H1 (cell line): ENCODE data around the gene FOXC2.

Experiments used
- ATF2 ChIP-seq: IDR thresholded peaks from 2 replicates; pipeline ENCODE4 v1.6.1; 2012; ENCODE audit warnings: low read length, inconsistent platforms
- ATF3 ChIP-seq: IDR thresholded peaks from 2 replicates; pipeline ENCODE4 v1.6.1; 2011; ENCODE audit warnings: low read depth, mild to moderate bottlenecking, low read length; ENCODE audit not compliant: insufficient read depth
- CEBPB ChIP-seq: IDR thresholded peaks from 2 replicates; pipeline ENCODE4 v1.6.1; 2012; ENCODE audit warnings: low read depth, low read length
- CHD1 ChIP-seq: IDR thresholded peaks from 2 replicates; pipeline ENCODE4 v1.6.1; 2012; ENCODE audit warnings: low read depth, low read length, improper control_type of control experiment
- CHD2 ChIP-seq: IDR thresholded peaks from 2 replicates; pipeline ENCODE4 v1.6.1; 2012; ENCODE audit warnings: low read length, improper control_type of control experiment
- CTCF ChIP-seq, 3 experiments: IDR thresholded peaks; 1 replicate in 2 of 3; 2 replicates in 1 of 3; pipeline versions ENCODE4 v1.5.1 to v1.6.1; 2011; ENCODE audit warnings: low read length in 3 of 3, mild to moderate bottlenecking in 3 of 3, inconsistent platforms in 2 of 3, low read depth in 1 of 3, moderate library complexity in 1 of 3; ENCODE audit not compliant: insufficient read depth in 1 of 3; ENCODE audit errors: control extremely low read depth in 1 of 3
- JUN ChIP-seq: IDR thresholded peaks from 2 replicates; pipeline ENCODE4 v1.6.1; 2011; ENCODE audit warnings: low read depth, mild to moderate bottlenecking, improper control_type of control experiment, low read length
- POLR2A ChIP-seq, 2 experiments: IDR thresholded peaks; 1 replicate in 1 of 2; 2 replicates in 1 of 2; pipeline ENCODE4 v1.6.1; 2011; ENCODE audit warnings: low read depth in 2 of 2, low read length in 2 of 2, mild to moderate bottlenecking in 2 of 2; ENCODE audit errors: control extremely low read depth in 1 of 2
- POLR2AphosphoS5 ChIP-seq: IDR thresholded peaks from 2 replicates; pipeline ENCODE4 v1.6.1; 2011; ENCODE audit warnings: low read depth, low read length
- SP1 ChIP-seq: IDR thresholded peaks from 2 replicates; pipeline ENCODE4 v1.6.1; 2011; ENCODE audit warnings: low read depth, low read length
- SP2 ChIP-seq: IDR thresholded peaks from 2 replicates; pipeline ENCODE4 v1.6.1; 2012; ENCODE audit warnings: mild to moderate bottlenecking, low read length, inconsistent platforms
- SP4 ChIP-seq: IDR thresholded peaks from 2 replicates; pipeline ENCODE4 v1.6.1; 2012; ENCODE audit warnings: low read length, inconsistent platforms
- TAF1 ChIP-seq: IDR thresholded peaks from 2 replicates; pipeline ENCODE4 v1.6.1; 2011; ENCODE audit warnings: mild to moderate bottlenecking, low read depth, low read length

GRCh38 chr16:86553356-86553755 lies 13.3 kb upstream of the FOXC2 start:
- TF ChIP-seq ATF2 (no peak), CTCF (IDR thresholded peaks at IDR 0.05; ENCODE audit: control extremely low read depth in 1 of 3, insufficient read depth in 1 of 3, low read depth in 1 of 3, low read length in 3 of 3) (no peak), CHD1 (no peak), CEBPB (no peak), POLR2AphosphoS5 (no peak), ATF3 (no peak), JUN (no peak), SP1 (no peak), POLR2A (IDR thresholded peaks at IDR 0.05; ENCODE audit: control extremely low read depth in 1 of 2, low read depth in 2 of 2, low read length in 2 of 2) (no peak), SP4 (no peak), TAF1 (no peak), SP2 (no peak), CHD2 (no peak)
